Endothelial cell of umbilical vein (primary cell): ENCODE data around the gene CARD10.

Experiments used
- EZH2 ChIP-seq: IDR thresholded peaks from 2 replicates; pipeline ENCODE4 v1.6.1; 2012; ENCODE audit warnings: borderline replicate concordance, low read depth, mild to moderate bottlenecking, moderate library complexity, low read length, inconsistent platforms; ENCODE audit not compliant: severe bottlenecking
- JUN ChIP-seq: IDR thresholded peaks from 2 replicates; pipeline ENCODE4 v1.6.1; 2011; ENCODE audit warnings: borderline replicate concordance, low read depth; ENCODE audit not compliant: insufficient read length, insufficient read depth
- MAX ChIP-seq: IDR thresholded peaks from 2 replicates; pipeline ENCODE4 v1.6.1; 2011; ENCODE audit not compliant: insufficient read depth, insufficient read length
- POLR2A ChIP-seq: IDR thresholded peaks from 2 replicates; pipeline ENCODE4 v1.6.1; 2012; ENCODE audit warnings: low read depth, mild to moderate bottlenecking, control low read depth, low read length
- POLR2AphosphoS5 ChIP-seq: IDR thresholded peaks from 2 replicates; pipeline ENCODE4 v1.6.1; 2012; ENCODE audit warnings: low read depth, mild to moderate bottlenecking, control low read depth, low read length, moderate library complexity; ENCODE audit not compliant: insufficient read depth
- TF ChIP-seq, protein P1 (sequence below), 2 donors: IDR thresholded peaks; 1 replicate in 1 of 2; 2 replicates in 1 of 2; pipeline ENCODE4 v1.5.1; 2011; ENCODE audit warnings: low read length in 2 of 2, mild to moderate bottlenecking in 2 of 2, moderate library complexity in 2 of 2, control low read depth in 1 of 2, inconsistent platforms in 1 of 2, low read depth in 1 of 2; ENCODE audit not compliant: insufficient read depth in 1 of 2; ENCODE audit errors: extremely low read depth in 1 of 2

DNA sequence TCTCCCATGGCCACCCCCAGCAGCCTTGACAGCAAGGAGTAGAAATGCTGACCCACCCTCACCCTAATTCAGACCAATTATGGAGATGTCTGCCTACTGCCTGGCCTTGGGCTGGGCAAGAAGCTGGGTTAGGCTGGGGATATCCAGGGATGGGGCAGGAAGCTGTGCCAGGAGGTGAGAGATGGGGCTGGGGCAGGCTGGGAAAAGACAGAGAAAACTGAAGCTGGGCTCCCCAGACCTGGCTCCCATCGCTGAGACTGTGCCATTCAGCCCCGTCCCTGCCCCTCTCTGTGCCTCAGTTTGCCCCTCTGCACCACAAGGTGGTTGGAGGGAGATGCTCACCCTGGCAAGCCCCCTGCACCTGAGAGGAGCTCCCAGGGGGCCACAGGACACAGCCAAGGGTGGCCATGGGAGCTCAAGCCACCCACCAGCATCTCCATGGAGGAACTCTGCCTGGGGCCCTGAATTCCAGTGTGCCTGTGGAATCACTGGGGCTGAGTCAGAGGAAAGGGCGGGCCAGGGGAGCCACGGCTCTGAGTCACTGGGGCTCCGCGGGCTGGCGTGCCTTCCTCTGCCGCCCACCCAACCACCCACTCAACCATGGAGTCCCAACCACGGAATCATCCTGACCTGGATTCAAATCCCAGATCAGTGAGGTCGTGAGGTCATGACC, 6.0 kb upstream of the CARD10 start:
- TF ChIP-seq EZH2 (no peak), POLR2A (peak; percentile 55), POLR2AphosphoS5 (peak; percentile 72), JUN (peak; percentile 48), MAX (no peak)
- TF ChIP-seq, protein P1, sequence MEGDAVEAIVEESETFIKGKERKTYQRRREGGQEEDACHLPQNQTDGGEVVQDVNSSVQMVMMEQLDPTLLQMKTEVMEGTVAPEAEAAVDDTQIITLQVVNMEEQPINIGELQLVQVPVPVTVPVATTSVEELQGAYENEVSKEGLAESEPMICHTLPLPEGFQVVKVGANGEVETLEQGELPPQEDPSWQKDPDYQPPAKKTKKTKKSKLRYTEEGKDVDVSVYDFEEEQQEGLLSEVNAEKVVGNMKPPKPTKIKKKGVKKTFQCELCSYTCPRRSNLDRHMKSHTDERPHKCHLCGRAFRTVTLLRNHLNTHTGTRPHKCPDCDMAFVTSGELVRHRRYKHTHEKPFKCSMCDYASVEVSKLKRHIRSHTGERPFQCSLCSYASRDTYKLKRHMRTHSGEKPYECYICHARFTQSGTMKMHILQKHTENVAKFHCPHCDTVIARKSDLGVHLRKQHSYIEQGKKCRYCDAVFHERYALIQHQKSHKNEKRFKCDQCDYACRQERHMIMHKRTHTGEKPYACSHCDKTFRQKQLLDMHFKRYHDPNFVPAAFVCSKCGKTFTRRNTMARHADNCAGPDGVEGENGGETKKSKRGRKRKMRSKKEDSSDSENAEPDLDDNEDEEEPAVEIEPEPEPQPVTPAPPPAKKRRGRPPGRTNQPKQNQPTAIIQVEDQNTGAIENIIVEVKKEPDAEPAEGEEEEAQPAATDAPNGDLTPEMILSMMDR (IDR thresholded peaks at IDR 0.05; ENCODE audit: extremely low read depth in 1 of 2, insufficient read depth in 1 of 2, low read depth in 1 of 2, low read length in 2 of 2): no peak
